HG02852 (cell line): ENCODE results near the gene AVPR2.

Source experiments
- ATAC-seq: cut with Tn5 transposase; IDR thresholded peaks from one replicate; pipeline ENCODE4 v1.9.1; 2021; ENCODE audit warnings: mild to moderate bottlenecking, moderate library complexity; ENCODE audit not compliant: unreplicated experiment

Gene AVPR2

GRCh38 chrX:153884590-153884989 is 19.9 kb upstream of the AVPR2 start:
- ATAC-seq, result no peak

- no peak for ATAC-seq
Measured at GRCh38 chrX:153885208-153885787, 19.2 kb upstream of the AVPR2 start.

- no peak for ATAC-seq
Measured at GRCh38 chrX:153885968-153886903, 18.2 kb upstream of the AVPR2 start, which contains the start of gene L1CAM. Gene L1CAM, minus strand, starts transcription at chrX:153886173. Its CDS starts 10,337 bp downstream, at chrX:153875836.

- ATAC-seq, result no peak
Measured at GRCh38 chrX:153886915-153887314, 17.6 kb upstream of the AVPR2 start.

- no peak for ATAC-seq
Measured at GRCh38 chrX:153887385-153887784, 17.1 kb upstream of the AVPR2 start.

- ATAC-seq, result peak; percentile 38
Measured at GRCh38 chrX:153888344-153888743, 16.1 kb upstream of the AVPR2 start.

GRCh38 chrX:153889123-153889522 is 15.3 kb upstream of the AVPR2 start:
- no peak for ATAC-seq

GRCh38 chrX:153897899-153898298 is 6.6 kb upstream of the AVPR2 start:
- ATAC-seq, result no peak

- ATAC-seq, result peak; percentile 86
Measured at GRCh38 chrX:153900831-153901752, 3.4 kb upstream of the AVPR2 start.

GRCh38 chrX:153901753-153902140 is 2.7 kb upstream of the AVPR2 start:
- ATAC-seq, result no peak

- no peak for ATAC-seq
Measured at GRCh38 chrX:153902385-153902784, 2.1 kb upstream of the AVPR2 start.

GRCh38 chrX:153903238-153903980 is 1.1 kb upstream of the AVPR2 start:
- ATAC-seq, result no peak

- no peak for ATAC-seq
Measured at GRCh38 chrX:153905481-153906095, 1.1 kb downstream of the AVPR2 start.

- no peak for ATAC-seq
Measured at GRCh38 chrX:153906126-153906917, 1.8 kb downstream of the AVPR2 start.

- ATAC-seq, result no peak
Measured at GRCh38 chrX:153907456-153907855, 3.0 kb downstream of the AVPR2 start.

GRCh38 chrX:153908219-153908860 is 3.9 kb downstream of the AVPR2 start:
- no peak for ATAC-seq

- peak; percentile 49 for ATAC-seq
Measured at GRCh38 chrX:153909024-153909979, 4.8 kb downstream of the AVPR2 start.

- ATAC-seq, result no peak
Measured at GRCh38 chrX:153909980-153910360, 5.5 kb downstream of the AVPR2 start.
